Measurements from ENCODE around the gene SEL1L2.

SEL1L2 gene

DNA sequence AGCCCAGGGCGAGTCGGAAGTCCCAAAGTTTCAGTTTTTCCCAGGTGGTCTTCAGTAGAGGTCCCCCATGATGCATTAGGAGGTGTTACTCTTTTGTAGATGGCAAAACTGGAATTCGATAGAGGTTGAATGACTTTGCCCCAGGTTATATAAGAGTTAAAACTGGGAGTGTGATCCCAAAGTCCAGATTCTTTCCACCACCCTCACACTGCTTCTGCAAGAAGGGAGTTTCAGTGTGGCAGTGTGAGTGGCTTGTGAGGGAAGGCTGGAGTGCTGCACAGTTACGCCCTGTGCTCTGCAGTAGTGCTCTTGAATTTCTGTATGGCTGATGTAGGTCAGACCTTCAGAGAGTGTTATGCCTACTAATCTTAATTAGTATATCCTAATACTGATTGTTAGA is 175.7 kb downstream of the SEL1L2 start:
- Histone ChIP-seq H4K20me1 (ENCODE audit: control insufficient read depth, insufficient read depth, low read depth, low read length) (0 out of 2 replicates have a peak, but pooled peaks cover under 1% of the 10 kb centered on the region), H3K27me3 (ENCODE audit: control insufficient read depth, low read length) (no peaks in the 10 kb centered on the region), H3K79me2 (ENCODE audit: control insufficient read depth, low read length) (no peaks in the 10 kb centered on the region), H3K4me1 (ENCODE audit: control insufficient read depth, low read length) (peaks cover 6% of the 10 kb centered on the region; the same call in 1 of the 2 replicates), H3F3A (ENCODE audit: control insufficient read depth, insufficient read depth) (peaks cover 1% of the 10 kb centered on the region; the same call in 1 of the 2 replicates), H3K4me2 (ENCODE audit: low read length) (no peak overlapping the region), H3K4me3 (ENCODE audit: low read length) (no peak overlapping the region), H3K27ac (ENCODE audit: low read depth, low read length) (no peak overlapping the region), H3K9me3 (ENCODE audit: control insufficient read depth, insufficient read depth, low read length) (no peaks in the 10 kb centered on the region), H3K36me3 (ENCODE audit: control insufficient read depth, low read length) (peaks cover 70% of the 10 kb centered on the region), H3K9me2 (replicated peaks; ENCODE audit: control insufficient read depth, low read length) (no peaks in the 10 kb centered on the region)
- TF ChIP-seq EZH2phosphoT487 (IDR thresholded peaks at IDR 0.05; ENCODE audit: borderline replicate concordance, low read length): no peak
- TF ChIP-seq, protein P1, sequence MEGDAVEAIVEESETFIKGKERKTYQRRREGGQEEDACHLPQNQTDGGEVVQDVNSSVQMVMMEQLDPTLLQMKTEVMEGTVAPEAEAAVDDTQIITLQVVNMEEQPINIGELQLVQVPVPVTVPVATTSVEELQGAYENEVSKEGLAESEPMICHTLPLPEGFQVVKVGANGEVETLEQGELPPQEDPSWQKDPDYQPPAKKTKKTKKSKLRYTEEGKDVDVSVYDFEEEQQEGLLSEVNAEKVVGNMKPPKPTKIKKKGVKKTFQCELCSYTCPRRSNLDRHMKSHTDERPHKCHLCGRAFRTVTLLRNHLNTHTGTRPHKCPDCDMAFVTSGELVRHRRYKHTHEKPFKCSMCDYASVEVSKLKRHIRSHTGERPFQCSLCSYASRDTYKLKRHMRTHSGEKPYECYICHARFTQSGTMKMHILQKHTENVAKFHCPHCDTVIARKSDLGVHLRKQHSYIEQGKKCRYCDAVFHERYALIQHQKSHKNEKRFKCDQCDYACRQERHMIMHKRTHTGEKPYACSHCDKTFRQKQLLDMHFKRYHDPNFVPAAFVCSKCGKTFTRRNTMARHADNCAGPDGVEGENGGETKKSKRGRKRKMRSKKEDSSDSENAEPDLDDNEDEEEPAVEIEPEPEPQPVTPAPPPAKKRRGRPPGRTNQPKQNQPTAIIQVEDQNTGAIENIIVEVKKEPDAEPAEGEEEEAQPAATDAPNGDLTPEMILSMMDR (IDR thresholded peaks at IDR 0.05; ENCODE audit: low read depth, low read length, poor library complexity, severe bottlenecking): no peak

DNA sequence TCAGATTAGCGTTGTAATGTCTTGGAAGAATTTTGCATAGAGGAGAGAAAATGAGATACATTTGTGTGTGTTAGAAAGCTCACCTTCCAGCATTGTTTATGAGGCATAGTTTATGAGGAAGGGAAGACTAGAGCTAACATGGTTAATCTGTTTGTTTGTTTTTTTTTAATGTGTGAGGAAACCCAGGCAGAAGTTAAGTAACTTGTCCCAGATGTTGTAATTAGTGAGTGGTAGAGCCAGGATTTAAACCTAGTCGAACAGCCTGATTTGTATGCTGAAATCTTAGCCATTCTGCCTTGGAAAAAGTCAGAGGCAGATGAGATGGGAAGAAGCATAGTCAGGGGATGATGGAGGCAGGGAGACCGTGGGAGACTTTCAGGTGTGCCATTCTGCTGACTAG is 176.5 kb downstream of the SEL1L2 start:
- Histone ChIP-seq H3K4me2 (ENCODE audit: low read length) (no peak overlapping the region), H3K27ac (ENCODE audit: low read depth, low read length) (no peak overlapping the region), H3K79me2 (ENCODE audit: control insufficient read depth, low read length) (no peaks in the 10 kb centered on the region), H3K36me3 (ENCODE audit: control insufficient read depth, low read length) (peaks cover 78% of the 10 kb centered on the region), H3K9me3 (ENCODE audit: control insufficient read depth, insufficient read depth, low read length) (no peaks in the 10 kb centered on the region), H3K9me2 (replicated peaks; ENCODE audit: control insufficient read depth, low read length) (no peaks in the 10 kb centered on the region), H3K27me3 (ENCODE audit: control insufficient read depth, low read length) (no peaks in the 10 kb centered on the region), H4K20me1 (ENCODE audit: control insufficient read depth, insufficient read depth, low read depth, low read length) (no peaks in the 10 kb centered on the region), H3F3A (ENCODE audit: control insufficient read depth, insufficient read depth) (no peaks in the 10 kb centered on the region), H3K4me1 (ENCODE audit: control insufficient read depth, low read length) (peaks cover 6% of the 10 kb centered on the region; the same call in 1 of the 2 replicates), H3K4me3 (ENCODE audit: low read length) (no peak overlapping the region)
- TF ChIP-seq, protein P1 (IDR thresholded peaks at IDR 0.05; ENCODE audit: low read depth, low read length, poor library complexity, severe bottlenecking): no peak
- TF ChIP-seq EZH2phosphoT487 (IDR thresholded peaks at IDR 0.05; ENCODE audit: borderline replicate concordance, low read length): no peak

DNA sequence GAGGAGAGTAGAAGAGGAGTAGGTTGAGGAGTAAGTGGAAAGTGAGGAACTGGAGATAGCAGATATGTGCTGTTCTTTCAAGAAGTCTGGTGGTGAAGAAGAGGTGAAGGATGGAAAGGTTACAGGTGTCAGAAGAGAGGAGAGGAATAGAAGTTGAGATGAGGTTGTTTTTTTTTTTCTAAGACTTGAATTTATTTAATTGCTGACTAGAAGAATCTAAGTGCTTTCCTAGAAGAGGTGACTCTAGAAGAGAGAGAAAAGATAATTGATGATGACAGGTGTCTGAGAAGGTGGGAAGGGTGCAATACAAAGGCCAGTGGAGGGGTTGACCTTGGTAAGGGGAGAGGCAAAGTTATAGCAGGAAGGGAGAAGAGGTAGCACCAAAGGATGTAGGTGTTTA is 180.0 kb downstream of the SEL1L2 start:
- TF ChIP-seq EZH2phosphoT487 (IDR thresholded peaks at IDR 0.05; ENCODE audit: borderline replicate concordance, low read length): no peak
- TF ChIP-seq, protein P1 (IDR thresholded peaks at IDR 0.05; ENCODE audit: low read depth, low read length, poor library complexity, severe bottlenecking): no peak
- no peaks in the 10 kb centered on the region for H4K20me1 ChIP-seq (ENCODE audit: control insufficient read depth, insufficient read depth, low read depth, low read length)
- no peaks in the 10 kb centered on the region for H3K27me3 ChIP-seq (ENCODE audit: control insufficient read depth, low read length)
- no peaks in the 10 kb centered on the region for H3K79me2 ChIP-seq (ENCODE audit: control insufficient read depth, low read length)
- no peaks in the 10 kb centered on the region for H3K9me2 ChIP-seq (replicated peaks; ENCODE audit: control insufficient read depth, low read length)
- no peaks in the 10 kb centered on the region for H3F3A ChIP-seq (ENCODE audit: control insufficient read depth, insufficient read depth)
- no peak overlapping the region for H3K4me2 ChIP-seq (ENCODE audit: low read length)
- H3K4me3 ChIP-seq (ENCODE audit: low read length): no peak overlapping the region
- no peaks in the 10 kb centered on the region for H3K9me3 ChIP-seq (ENCODE audit: control insufficient read depth, insufficient read depth, low read length)
- H3K4me1 ChIP-seq (ENCODE audit: control insufficient read depth, low read length): peaks cover 6% of the 10 kb centered on the region; the same call in 1 of the 2 replicates
- H3K27ac ChIP-seq (ENCODE audit: low read depth, low read length): no peak overlapping the region
- H3K36me3 ChIP-seq (ENCODE audit: control insufficient read depth, low read length): peaks cover 57% of the 10 kb centered on the region
